ENCODE data around the gene C5orf58.

The C5orf58 gene, protein sequence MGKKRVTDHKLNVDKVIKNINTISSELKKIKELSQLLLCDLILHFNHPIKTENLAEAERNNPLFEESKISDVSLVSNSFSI

DNA sequence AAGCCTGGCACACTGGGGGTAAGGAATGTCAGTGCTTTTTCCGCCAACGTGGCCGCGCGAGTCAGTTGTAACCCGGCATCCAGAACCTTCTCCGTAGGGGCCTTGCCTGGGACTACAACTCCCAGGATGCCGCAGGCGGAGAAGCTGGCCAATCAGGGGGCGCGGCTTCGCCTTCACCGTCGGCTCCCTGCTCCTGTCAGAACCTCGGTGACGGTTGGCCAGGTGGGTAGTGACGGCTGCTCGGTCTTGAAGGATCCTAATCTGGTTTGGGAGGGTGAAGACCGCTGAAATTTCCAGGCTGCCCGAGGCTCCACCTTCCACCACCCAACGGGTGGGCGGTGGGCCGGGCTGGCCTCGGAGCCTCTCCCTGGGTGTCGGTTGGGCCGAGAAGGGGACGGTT, at the start of gene C5orf58:
C5orf58 (plus strand) TSS at position 200 of the 400 bp plus-strand sequence. CDS start 1,992 bp downstream, outside the sequence.
- in situ Hi-C loops (cut with MboI; ENCODE audit: low sequenced_read_pairs), result no loop called here

DNA sequence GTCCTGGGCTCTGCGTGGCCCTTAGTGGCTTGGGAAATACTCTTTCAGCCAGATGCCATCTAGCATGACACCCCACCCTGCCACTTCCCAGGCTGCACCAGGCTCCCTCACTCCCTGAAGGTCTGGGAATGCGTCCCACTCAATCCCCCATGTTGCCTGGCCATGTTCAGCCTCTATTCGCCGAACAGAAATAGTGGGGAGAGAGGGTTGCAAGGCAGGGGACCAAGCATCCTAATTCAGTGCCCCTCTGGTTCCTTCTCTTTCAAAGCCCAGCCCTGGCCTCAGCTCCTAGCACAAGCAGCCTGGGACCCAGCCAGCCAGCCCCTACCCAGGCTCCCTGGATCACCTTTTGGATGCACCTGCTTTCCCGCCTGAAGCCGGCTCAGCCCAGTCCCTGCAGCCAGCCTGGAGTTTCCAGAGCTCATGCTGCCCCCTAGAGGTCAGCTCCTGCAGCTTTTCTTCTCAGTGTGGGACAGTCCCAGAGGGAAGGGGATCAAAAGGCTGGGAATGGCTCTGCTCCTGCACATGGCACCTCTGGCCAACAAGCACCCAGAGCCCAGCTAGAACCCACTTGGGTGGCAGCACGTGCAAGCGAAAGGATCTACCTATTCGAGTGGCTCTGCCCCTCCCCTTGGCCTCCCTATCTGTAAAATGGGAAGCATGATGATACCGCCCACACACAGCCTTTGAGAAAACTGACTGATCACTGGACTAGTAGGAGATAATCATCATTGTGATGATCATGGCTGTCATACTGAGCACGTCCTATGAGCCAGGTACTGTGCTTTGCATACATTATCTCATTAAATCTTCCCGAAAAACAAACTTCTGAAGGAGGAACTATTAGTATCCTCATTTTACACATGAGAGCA, 48.7 kb upstream of the C5orf58 start:
- in situ Hi-C loops (cut with MboI; ENCODE audit: low sequenced_read_pairs), result loop anchor here (25.0 kb wide), 1 partner anchor 97 kb away; no protein-coding TSS in a partner anchor

DNA sequence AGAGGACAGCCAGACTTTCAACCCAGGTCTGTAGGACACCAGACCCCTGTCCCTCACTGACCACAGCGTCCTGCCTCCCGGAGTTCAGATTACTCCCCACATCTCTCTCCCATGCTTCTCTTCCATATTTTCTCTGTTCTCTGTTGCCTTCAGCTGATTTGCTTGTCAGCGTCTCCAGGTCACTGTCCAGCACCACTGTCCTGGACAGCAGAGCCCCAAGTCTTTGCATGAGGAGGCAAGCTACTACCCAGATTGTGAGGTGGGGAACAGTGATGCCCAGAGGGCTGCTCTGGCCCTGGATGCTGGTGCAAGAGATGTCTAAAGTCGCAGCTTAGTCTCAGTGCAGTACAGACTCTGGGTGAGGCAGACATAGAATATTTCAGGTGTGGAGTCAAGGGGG, 48.0 kb upstream of the C5orf58 start:
- in situ Hi-C loops (cut with MboI; ENCODE audit: low sequenced_read_pairs), result loop anchor here (25.0 kb wide), 1 partner anchor 97 kb away; no protein-coding TSS in a partner anchor

DNA sequence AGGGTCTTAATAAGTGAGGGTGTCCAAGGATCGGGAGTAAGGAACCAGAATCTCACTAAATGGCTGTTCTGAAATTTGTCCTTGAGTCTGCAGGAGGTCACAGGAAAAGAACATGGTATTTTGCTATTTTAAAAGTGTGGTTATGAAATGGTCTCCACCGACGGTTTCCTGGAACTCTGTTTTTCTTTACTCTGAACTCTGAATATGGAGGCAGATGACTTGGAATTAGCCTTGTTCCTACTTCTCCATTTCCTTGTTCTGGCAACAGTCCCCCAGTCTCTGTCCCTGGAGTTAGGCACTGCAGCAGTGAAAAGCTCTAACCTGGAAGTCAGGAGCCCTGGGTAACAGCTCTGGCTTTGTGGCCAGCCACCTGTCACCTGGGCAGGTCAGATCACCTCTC, 46.6 kb upstream of the C5orf58 start:
- in situ Hi-C loops (cut with MboI; ENCODE audit: low sequenced_read_pairs), result loop anchor here (25.0 kb wide), 1 partner anchor 99 kb away; no protein-coding TSS in a partner anchor

DNA sequence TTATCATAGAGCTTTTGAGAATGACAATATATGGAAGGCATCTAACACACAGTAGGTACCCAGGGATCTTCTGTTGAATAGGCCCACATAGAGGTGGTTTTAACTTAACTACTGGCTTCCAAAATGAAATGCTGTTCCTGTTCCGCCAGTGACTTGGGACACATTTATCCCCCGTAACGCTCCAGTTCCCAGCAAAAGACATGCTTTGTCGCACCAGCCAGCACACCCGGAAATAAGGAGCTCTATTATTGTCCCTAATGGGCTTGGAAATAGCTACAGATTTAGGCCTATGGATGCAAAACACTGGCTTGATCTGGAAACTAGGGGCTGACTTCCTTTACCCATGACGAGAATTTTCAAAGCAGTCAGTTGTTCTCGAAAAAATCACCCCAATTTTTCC, 45.9 kb upstream of the C5orf58 start:
- in situ Hi-C loops (cut with MboI; ENCODE audit: low sequenced_read_pairs), result loop anchor here (25.0 kb wide), 1 partner anchor 100 kb away; no protein-coding TSS in a partner anchor

DNA sequence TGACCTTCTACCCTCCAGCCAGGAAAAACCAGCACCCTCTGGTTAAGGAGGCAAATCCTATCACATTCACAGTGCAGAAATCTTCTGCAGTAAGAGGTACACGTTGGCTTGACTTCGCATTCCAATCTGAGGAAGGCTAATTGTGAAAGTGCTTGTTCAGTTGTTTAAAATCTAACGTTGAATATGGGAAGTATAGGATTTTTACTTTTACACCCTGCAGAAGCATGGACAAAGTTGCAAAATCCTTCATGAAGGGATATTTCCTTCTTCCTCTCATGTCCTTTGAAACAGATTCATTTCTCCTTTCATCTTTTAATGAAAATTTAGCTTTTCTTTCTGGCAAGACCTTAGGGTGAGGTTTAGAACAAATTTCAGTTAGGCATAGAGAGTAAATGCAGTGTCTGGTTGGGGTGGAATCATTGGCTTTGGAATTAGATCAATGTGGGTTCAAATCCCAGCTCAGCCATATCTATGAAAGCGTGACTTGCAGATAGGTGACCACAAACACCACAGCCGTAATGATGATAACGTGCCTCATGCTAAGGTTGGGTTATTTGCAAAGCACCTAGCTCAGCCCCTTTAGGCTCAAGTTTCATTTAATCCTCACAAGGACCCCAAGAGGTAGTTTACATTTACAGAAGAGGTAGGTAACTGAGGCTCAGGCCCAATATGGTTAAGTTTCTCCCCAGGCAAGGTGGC, 42.2 kb upstream of the C5orf58 start:
- in situ Hi-C loops (cut with MboI; ENCODE audit: low sequenced_read_pairs), result loop anchor here (25.0 kb wide), 1 partner anchor 103 kb away; no protein-coding TSS in a partner anchor

DNA sequence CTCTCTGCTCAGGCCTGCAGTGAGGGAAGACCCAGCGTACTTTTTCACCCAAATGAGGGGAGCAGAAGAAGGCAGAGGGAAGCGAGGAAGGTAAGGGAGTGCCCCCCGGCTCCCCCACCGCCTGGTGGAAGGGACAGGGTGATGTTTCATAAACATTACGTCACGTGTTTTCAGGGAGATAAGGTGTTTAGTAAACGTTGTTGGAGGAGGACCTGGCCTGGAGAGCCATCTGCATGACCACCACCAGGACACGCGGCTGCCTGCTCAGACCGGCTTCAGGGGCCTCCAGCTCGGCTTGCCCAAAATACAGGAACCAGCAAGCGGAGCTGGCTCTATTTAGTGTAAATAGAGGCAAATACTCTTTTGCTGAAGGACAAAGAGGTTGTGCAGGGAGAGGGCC, 40.0 kb upstream of the C5orf58 start:
- in situ Hi-C loops (cut with MboI; ENCODE audit: low sequenced_read_pairs), result loop anchor here (25.0 kb wide), 1 partner anchor 106 kb away; no protein-coding TSS in a partner anchor

DNA sequence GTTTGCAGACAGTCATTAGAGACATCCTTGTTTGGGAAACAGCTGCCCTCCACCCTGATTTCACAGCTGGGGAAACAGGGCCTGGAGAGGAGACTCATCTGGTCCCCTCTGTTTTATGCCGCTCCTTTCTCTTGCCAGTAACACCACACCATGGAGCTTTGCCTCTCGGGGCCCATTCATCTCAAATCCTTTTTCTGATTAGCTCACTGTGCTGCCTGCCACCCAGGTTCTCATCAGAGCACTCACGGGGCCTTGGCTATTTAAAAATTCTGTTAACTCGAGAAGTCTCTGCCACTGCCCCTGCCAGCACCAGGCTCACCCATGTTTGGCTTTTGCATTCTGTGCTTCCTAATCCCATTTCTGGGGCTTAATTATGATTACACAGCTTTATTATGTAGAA, 36.8 kb upstream of the C5orf58 start:
- in situ Hi-C loops (cut with MboI; ENCODE audit: low sequenced_read_pairs), result loop anchor here (25.0 kb wide), 1 partner anchor 109 kb away; no protein-coding TSS in a partner anchor

DNA sequence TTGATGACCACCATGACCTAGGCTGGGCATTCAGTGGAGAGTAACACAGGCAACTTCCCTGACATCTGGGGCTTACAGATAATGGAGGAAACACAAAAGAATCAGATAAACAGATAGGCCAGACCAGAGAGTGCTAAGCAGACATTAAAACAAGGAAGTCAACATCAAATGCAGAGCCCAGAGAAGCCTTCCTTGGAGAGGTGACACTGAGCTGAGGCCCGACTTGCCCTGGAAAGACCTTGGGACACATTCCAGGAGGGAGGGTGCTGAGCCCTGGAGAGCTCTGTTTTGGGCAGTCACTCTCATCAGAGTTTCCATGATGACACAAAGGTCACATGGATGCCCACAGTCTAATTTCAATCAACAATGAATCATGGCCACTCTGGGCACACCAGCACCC, 31.9 kb upstream of the C5orf58 start:
- in situ Hi-C loops (cut with MboI; ENCODE audit: low sequenced_read_pairs), result no loop called here

DNA sequence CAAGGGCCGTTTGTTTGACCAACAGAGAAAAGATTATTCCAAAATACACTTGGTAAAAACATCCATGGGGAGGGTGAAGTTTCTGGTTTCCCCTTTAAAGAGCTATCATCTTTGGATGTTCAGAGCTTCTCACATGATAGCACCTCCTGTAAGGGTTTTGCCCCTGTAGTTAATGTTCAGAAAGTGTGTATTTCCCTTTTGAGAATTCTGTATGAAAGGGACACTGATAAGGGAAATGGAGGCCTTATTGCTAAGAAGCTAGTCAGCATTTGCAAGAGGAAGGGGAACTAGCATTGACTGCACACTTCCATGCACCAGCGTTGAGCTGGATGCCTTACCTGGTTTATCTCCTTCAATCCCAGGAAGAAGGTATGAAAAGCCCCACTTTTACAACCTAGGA, 31.5 kb upstream of the C5orf58 start:
- in situ Hi-C loops (cut with MboI; ENCODE audit: low sequenced_read_pairs), result no loop called here

DNA sequence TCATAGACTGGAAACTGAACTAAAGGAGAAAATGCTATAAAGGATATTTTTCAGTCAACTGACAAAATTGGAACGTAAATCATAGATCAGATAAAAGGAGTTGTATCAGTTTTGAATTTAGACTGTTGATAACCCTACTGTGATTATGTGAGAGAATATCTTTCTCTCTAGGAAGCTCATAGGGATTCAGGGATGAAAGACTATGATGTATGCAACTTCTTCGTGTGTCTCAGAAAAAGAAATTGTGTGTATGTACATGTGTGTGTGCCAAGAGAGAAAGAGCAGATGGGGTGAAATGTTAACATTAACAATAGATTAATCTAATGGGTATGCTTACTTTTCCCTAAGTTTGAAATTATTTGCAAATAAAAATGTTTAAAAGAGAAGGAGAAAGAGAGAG, 30.7 kb upstream of the C5orf58 start:
- in situ Hi-C loops (cut with MboI; ENCODE audit: low sequenced_read_pairs), result no loop called here

DNA sequence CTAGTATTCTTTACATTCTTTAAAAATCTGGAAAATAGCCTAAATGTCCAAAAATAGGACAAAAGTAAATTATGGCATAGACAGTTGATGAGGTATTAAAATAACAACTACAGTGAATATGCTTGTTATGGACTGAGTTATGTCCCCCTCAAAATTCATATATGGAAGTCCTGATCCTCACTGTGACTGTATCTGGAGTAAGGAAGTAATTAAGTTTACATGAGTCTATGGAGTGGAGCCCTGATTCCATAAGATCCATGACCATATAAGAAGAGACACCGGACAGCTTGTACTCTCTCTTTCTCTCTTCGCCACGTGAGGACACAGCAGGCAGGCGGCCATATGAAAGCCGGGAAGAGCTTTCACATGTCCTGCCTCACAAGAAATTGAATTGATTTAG, 28.6 kb upstream of the C5orf58 start:
- in situ Hi-C loops (cut with MboI; ENCODE audit: low sequenced_read_pairs), result no loop called here

DNA sequence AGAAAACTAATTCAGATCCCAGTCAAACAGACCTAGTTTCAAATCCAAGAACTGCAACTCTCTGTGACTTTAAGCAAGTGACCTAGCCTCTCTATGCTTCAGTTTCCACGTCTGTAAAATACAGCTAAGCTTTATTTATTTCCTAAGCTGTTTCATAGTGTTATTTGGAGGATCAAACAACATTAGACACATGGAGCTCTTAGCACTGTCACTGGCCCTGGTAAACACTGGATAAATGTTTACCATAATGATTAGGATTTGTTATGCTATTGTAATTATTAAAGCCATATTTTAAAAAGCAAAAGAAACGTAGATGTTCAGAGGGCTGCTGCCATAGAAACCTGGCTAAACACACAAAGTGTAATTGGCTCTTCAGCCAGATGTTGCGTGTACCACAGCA, 26.6 kb upstream of the C5orf58 start:
- in situ Hi-C loops (cut with MboI; ENCODE audit: low sequenced_read_pairs), result no loop called here

DNA sequence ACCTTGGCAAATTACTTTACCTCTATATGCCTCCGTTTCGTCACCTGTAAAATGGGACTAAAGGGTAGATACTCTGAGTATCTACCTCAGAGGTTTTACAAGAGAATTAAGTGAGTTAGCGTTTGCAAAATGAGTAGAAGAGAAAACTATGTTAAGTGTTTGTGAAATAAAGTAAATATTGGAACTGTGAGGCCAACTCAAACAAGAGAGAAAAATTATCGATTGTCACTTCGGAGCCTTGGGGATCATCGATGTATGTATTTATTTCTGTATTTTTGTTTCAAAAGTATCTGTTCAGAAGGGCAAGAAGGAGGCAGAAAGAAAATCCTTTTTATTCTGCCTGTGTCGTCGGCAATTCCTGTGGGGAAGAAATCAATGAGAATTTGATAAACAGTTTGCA, 25.8 kb upstream of the C5orf58 start:
- in situ Hi-C loops (cut with MboI; ENCODE audit: low sequenced_read_pairs), result no loop called here

DNA sequence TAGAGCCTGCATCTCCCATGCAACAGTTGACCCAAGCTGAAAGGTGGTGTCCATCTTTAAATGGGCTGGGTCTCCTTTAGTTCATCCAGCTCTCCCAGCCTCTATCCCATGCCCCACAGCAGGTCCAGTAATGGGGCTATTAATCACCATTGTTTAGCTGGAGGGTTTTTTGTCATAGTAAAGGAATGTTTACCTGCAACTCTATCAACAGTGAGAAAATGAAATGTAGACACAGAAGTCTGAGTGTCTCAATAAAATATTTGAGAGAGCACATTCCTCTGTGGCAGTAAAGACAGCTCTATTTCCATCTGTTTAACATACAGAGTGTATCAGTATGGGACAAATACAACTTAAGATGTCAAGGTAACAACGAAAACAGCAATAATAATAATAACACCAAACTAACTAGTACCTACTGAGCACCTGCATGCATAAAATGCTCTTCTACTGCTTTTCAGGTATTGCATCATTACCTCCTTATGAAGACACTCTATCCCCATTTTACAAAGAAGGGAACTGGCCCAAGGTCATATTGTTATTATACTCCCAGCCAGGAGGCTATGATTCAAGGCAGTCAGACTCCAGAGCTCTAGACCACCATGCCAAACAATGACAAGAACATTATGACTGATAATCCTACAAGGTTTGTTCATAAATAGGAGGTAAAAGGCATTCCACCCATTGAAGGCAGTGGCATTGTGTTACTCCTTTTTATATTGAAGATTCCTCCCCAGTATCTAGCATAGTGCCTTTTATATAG, 21.0 kb upstream of the C5orf58 start:
- in situ Hi-C loops (cut with MboI; ENCODE audit: low sequenced_read_pairs), result no loop called here

DNA sequence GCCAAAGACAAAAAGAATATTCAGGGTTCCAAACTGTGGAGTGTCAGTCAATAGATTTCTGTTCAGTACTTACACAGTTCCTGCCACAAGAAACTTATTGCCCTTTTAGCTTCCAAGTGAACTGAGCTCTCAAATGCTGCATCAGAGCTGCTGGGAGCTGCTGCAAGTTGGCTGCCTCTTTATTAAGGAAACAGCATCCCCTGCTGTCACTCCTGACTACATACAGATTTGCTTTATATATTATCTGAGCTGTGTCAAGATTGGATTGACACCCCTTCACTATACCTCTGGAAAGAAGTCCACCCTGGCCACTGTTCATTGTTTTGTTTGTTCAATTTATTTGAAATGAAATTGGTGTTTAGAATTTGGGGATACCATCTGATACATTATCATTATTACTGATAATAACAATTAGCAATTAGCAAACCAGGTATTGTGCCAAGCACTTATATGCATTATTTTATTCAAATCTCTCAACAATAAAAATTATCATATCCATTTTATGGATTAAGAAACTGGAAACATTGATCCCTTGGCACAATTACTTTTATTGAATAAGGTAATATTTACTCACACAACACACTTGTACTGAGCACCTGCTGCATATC, 16.4 kb upstream of the C5orf58 start:
- in situ Hi-C loops (cut with MboI; ENCODE audit: low sequenced_read_pairs), result no loop called here

DNA sequence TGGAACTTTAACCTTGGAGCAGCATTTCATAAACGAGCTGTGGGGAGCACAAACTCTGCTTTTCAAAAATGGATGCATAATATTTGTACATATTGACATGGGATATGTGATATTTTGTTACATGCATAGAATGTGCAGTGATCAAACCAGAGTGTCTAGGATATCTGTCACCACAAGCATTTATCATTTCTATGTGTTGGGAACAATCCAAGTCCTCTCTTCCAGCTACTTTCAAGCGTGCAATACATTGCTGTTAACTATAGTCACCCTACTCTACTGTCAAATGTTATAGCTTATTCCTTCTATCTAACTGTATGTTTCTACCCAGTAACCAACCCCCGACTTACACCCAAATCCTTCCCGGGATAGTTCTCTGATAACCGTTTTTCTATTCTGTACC, 15.0 kb upstream of the C5orf58 start:
- in situ Hi-C loops (cut with MboI; ENCODE audit: low sequenced_read_pairs), result no loop called here

DNA sequence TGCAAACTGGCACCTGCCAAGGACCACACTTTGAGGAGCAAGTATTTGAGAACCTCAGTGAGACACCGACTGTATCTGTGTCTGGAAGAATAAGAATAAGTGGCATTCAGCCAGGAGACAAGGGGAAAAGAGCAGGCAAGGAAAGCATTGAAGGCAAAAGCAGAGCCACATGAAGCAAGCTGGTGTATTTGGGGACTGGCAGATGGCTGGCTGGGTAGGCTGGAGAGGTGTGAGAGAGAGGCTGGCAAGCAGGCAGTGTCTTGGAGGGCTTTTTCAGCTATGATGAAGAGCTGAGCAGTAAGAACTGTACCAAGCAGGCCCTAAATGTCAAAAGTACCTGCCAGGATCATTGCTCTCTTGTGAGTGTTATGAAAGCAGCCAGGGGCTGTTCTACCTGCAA, 14.1 kb upstream of the C5orf58 start:
- in situ Hi-C loops (cut with MboI; ENCODE audit: low sequenced_read_pairs), result no loop called here

DNA sequence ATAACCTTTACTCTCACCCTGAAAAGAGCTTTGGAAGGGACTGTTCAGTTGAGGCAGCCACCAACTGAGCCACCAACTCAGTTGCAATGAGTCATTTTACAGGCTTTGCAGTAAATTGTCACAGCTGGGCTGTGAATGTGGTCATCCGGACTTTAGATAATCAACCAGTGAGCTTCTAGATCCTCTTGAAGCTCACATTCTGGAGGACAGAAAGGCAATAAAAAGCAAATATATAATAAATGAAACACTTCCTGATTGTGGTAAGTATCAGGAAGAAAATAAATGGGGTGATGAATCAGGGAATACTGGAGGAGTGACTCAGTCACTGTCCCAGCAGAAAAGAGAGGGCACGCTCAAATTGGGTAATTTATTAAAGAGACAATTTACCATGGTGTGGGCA, 13.2 kb upstream of the C5orf58 start:
- in situ Hi-C loops (cut with MboI; ENCODE audit: low sequenced_read_pairs), result no loop called here

DNA sequence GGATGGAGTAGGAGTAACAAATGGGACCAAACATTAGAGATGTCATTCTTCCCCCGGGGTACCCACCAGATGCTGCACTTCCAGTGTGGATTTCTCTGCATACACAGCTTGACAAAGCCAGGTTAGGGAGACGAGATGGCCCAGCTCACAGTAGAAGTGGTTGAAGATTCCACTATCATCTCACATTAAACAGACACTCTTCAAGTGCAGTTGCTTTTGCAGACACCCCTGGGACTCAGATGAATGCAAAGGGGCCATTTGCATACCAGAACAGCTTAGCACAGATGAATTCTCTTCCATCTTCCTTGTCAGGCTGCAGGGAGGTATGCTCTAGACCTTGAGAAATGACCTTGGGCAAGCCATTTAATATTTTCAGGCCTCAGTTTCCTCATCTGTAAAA, 12.6 kb upstream of the C5orf58 start:
- in situ Hi-C loops (cut with MboI; ENCODE audit: low sequenced_read_pairs), result no loop called here

All from hTERT RPE-1 (cell line).